Activated T-helper 17 cell treated with anti-CD3 and anti-CD28 coated beads, Interleukin-2, amount 50 U/mL, for 72 hours (primary cell): ENCODE results near the gene GLCCI1. TPM values are rescaled to one million over a fixed set of nuclear protein-coding genes. Genes with fewer than 3 reads are reported as not detected.
"Not testable (repeated sequence)": the region's sequence is repeated elsewhere in the genome, so short reads cannot be mapped to it uniquely, and the experiment has no call there.

Source experiments
- ATAC-seq: fragments of 150-1000 bp; cut with Tn5 transposase; replicated peaks from 2 replicates; pipeline ENCODE4 v1.10.0; 2021; ENCODE audit warnings: mild to moderate bottlenecking, moderate library complexity
- H3K27ac Mint-ChIP-seq: one replicate; pipeline ENCODE4 v1.8.0; 2022; ENCODE audit warnings: mixed read lengths
- H3K27me3 Mint-ChIP-seq: one replicate; pipeline ENCODE4 v1.8.0; 2022; ENCODE audit warnings: mixed read lengths
- H3K36me3 Mint-ChIP-seq: one replicate; pipeline ENCODE4 v1.8.0; 2022; ENCODE audit warnings: low read depth, mild to moderate bottlenecking, mixed read lengths
- H3K4me1 Mint-ChIP-seq: one replicate; pipeline ENCODE4 v1.8.0; 2022; ENCODE audit warnings: mixed read lengths
- H3K4me3 Mint-ChIP-seq: one replicate; pipeline ENCODE4 v1.8.0; 2022; ENCODE audit warnings: mild to moderate bottlenecking, mixed read lengths
- H3K9me3 Mint-ChIP-seq: one replicate; pipeline ENCODE4 v1.8.0; 2022; ENCODE audit warnings: mixed read lengths
- total RNA-seq, 2 donors: library from RNA; stranded (reverse); gene quantifications; one replicate each; pipeline ENCODE4 v1.2.3, GENCODE V29; 2022

The GLCCI1 gene
- total RNA-seq, 2 donors from 2014 or later = 22.3 to 29.1 TPM

DNA sequence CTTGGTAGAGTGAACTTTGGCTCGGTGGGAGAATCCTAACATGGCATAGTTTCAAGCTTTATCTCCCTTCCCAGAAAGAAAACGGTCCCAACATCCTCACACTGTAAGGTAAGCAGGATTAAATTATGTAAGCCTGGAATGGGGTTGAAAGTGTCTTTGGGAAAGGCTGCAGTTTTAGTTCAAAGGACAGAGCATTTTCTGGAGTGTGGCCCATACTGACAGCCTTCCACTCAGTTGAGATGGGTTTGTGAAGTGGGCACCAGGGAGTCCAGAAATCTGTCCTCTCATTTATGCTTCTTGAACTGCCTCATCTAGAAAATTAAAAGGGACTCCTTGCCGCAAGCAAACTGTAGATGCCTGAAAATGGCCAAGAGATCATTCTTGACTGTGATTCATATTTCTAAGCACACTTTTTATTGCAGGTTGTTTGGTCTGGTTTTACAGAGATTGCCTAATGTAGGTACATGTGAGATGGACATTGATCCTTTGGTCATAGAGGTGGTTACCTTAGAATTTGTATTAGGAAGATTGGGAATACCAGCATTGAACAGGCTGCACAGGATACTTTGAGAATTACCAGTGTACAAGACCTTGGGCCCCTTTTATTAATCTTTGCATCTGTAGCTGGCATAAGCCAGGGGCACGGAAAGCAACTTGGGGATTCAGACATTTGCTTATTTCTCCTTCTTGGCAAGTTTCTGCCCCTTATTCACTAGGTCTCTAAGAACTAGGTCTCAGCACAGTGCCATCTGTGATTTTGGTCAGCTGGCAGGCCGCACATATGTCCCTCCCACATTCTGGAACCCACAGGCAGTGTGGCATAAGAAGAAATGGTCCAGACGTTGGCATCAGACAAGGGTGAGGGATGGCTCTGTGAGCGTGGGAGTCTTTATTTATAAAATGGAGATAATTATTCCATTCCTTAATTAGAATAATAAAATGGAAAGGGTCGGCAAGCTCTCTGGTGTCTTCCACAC is 125.9 kb downstream of the GLCCI1 start:
- Mint-ChIP-seq H3K27ac (no peak overlapping the region), H3K27me3 (no peaks in the 10 kb centered on the region), H3K4me1 (peaks cover 5% of the 10 kb centered on the region), H3K4me3 (no peak overlapping the region), H3K9me3 (peaks cover 11% of the 10 kb centered on the region), H3K36me3 (no peaks in the 10 kb centered on the region)
- ATAC-seq = no peak

DNA sequence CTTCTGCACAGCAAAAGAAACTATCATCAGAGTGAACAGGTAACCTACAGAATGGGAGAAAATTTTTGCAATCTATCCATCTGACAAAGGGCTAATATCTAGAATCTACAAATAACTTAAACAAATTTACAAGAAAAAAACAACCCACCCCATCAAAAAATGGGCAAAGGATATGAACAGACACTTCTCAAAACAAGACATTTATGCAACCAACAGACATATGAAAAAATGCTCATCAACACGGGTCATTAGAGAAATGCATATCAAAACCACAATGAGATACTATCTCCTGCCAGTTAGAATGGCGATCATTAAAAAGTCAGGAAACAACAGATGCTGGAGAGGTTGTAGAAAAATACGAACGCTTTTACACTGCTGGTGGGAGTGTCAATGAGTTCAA is 132.7 kb downstream of the GLCCI1 start:
- not testable (repeated sequence) for H3K27ac Mint-ChIP-seq, H3K4me3 Mint-ChIP-seq, H3K27me3 Mint-ChIP-seq, H3K36me3 Mint-ChIP-seq, ATAC-seq
- Mint-ChIP-seq H3K4me1 (peaks cover 21% of the 10 kb centered on the region), H3K9me3 (peaks cover 22% of the 10 kb centered on the region)

DNA sequence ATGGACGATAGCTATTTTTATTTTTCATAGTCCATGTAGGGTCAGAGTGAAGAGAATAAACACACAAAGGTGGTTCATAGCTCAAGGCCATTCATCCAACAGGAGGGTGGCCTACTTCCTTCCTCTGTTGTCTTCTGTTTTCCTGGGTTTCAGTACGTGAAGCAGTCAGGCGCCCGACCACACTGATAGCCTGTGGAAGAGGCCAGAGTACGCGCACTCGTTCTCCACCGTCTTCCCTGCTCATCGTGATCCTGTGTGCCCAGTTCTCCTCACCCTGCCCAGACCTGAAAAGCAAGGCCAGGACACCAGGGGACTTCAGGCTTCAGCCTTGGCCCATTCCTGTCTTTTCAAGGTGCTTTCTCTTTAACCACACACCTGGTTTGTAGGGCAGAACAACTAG is 134.7 kb downstream of the GLCCI1 start:
- Mint-ChIP-seq H3K4me3 (no peak overlapping the region), H3K27me3 (no peaks in the 10 kb centered on the region), H3K9me3 (peaks cover 17% of the 10 kb centered on the region), H3K4me1 (peaks cover 27% of the 10 kb centered on the region), H3K27ac (no peak overlapping the region), H3K36me3 (no peaks in the 10 kb centered on the region)
- no peak for ATAC-seq

DNA sequence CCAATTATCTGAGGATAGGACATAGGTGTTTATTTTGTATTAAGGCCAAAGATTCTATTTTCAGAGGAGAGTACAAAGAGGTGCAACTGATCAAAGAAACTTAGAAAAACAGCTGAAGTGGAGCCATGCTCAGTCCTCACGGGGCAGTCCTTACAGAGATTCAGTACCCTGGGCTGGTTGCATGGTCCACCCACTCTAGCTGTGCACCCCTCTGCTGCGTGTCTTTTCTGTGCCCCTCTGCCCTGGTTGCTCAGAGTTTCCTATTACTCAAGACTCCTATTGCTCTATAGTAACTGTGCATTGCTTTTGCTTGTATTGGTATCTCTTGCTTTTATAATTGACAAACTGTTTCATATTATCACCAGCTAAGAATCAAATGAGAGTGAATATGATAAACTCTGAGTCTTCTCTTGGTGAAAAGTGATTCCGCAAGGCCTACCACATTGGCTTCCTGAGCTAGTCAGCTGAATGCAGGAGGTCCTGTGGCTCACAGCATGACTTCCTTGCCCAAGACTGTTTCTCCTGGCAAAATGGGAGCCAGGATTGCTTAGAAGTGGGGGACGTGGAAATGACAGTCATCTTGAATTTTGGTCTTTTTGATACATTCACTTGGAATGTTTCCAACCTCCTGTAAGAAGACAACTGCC is 137.0 kb downstream of the GLCCI1 start:
- ATAC-seq = peak; percentile 84
- Mint-ChIP-seq H3K27ac (peak overlapping the region; percentile 65), H3K27me3 (no peaks in the 10 kb centered on the region), H3K4me1 (peaks cover 22% of the 10 kb centered on the region), H3K9me3 (peaks cover 7% of the 10 kb centered on the region), H3K36me3 (no peaks in the 10 kb centered on the region), H3K4me3 (peak overlapping the region; percentile 24)

DNA sequence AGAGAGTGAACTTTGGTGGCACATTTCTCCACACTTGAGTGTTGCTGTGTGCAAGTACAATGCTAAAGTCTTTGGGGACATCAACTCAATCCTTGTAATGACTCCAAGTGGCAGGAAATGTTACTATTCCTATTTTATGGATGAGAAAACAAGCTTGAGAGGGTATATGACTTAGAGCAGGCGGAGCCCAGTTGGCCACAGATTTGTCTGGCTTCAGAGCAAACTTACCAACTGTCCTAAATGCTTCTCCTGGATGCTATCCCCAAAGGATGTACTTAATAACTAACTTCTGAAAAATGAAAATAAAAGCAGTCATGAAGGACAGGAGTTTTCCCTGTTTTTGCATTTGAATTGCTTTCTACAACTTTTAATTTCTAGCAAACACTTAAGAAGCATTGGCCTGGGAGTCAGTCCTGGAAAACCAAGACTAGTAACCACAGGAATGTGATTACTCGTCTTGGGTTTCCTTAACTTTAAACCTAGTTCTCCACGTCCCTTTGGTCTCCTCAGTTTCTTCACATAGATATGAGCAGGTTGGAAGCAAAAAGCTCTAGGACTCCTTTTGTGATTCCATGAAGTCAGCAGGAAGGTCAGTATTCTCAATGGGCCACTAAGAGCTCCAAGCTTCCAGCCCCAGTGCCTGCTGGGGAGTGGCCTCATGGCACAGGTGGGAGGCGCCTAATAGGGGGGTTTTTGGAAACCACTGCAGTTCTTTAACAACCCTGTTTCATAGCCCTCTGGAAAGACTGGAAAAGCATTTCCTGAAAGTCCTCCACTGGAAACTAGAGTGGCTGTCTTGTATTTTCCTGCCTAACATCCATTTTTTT is 140.8 kb downstream of the GLCCI1 start:
- peaks cover 23% of the 10 kb centered on the region for H3K4me1 Mint-ChIP-seq
- no peaks in the 10 kb centered on the region for H3K36me3 Mint-ChIP-seq
- H3K27ac Mint-ChIP-seq = no peak overlapping the region
- H3K27me3 Mint-ChIP-seq = no peaks in the 10 kb centered on the region
- no peak overlapping the region for H3K4me3 Mint-ChIP-seq
- no peak for ATAC-seq
- no peaks in the 10 kb centered on the region for H3K9me3 Mint-ChIP-seq

DNA sequence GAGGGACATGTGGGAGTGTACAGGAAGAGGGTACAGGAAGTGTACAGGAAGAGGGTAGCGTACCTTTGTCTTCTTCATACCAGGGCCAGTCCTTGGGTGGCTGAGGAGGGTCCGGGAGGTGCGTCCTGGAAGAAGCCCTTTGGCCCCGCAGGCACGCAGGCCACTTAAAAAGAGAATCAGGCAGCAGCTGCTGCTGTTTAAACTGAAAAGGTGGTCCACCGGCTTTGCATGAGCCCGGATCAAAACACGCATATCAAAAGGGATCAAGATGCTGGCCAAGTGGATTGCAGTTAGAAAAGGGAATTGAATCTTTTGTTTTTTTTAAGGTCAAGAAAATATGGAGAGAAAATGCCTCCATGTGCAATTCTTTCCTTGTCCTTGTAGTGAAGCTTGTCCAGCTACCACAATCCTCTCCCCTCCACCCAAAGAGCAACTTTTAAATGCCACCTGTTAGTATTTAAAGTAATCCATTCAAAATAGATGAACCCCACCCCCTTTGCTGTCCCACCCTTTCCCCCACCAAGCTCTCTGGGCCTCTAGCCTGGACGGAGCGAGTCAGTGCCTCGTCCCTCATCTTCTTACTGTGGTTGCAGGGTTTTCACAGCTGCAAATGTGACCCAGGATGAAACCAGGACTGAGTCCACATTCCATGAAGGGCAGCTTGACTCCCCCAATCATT is 142.8 kb downstream of the GLCCI1 start:
- Mint-ChIP-seq H3K4me3 (no peak overlapping the region), H3K36me3 (no peaks in the 10 kb centered on the region), H3K27ac (no peak overlapping the region), H3K27me3 (no peaks in the 10 kb centered on the region), H3K9me3 (no peaks in the 10 kb centered on the region), H3K4me1 (peaks cover 20% of the 10 kb centered on the region)
- no peak for ATAC-seq

DNA sequence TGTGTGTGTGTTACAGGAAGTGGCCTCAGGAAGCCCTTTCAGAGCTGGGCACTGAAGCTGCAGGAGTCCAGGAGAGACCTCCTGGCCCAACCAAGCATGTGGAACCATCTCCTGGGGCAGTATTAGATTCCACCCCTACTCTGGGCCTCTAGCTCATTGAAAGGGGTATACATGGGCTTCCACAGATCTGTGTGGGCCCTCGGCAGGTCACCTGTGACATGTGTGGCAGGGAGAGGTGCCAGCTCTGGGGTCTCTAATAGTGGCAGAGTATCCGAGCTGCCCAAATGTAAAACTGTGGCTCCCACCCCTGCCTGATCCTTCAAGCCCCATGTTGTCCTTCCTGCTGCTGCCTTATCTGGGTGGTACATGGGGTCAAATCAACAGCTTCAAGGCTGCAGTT is 144.1 kb downstream of the GLCCI1 start:
- H3K27me3 Mint-ChIP-seq = no peaks in the 10 kb centered on the region
- H3K27ac Mint-ChIP-seq = no peak overlapping the region
- peaks cover 24% of the 10 kb centered on the region for H3K4me1 Mint-ChIP-seq
- no peaks in the 10 kb centered on the region for H3K9me3 Mint-ChIP-seq
- ATAC-seq = no peak
- H3K36me3 Mint-ChIP-seq = no peaks in the 10 kb centered on the region
- no peak overlapping the region for H3K4me3 Mint-ChIP-seq

DNA sequence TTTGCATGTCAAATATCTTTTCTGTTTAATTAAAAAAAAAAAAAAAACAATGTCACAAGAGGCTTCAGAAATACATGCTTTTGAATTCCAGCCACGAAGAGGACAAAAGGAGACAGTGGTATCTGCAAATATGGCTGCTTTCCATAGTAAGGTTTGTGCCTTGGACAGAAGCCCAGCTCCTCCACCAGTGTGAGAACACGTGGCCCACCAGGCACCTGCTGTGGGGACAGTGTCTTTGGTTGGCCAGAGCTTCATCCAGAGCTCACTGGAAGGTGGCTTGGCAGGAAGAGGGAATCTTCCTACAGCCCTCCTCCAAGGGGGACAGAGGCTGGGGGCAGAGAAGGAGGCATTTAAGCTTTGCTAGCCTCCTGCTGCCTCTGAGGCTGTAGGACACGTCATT is 144.6 kb downstream of the GLCCI1 start:
- H3K36me3 Mint-ChIP-seq = no peaks in the 10 kb centered on the region
- H3K4me1 Mint-ChIP-seq = peaks cover 24% of the 10 kb centered on the region

DNA sequence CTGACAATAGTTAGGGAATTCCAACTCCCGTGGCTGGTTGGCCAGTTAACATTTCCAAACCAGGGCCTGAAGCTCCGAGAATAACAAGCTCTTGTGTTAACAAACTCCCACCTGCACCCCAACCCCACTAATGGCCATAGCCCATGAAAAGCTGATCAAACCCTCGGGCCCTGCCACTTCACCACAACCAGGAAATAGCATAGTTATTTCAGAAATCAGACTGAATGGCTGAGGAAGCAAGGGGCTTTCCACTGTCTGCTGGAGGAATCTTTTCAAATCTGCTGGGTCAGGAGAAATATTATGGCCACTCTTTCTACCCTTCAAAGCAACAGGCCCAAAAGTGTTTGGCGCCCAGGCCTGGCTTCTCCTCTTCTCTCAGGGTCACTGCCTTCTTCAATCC is 145.6 kb downstream of the GLCCI1 start:
- peak; percentile 76 for ATAC-seq
- H3K36me3 Mint-ChIP-seq = no peaks in the 10 kb centered on the region
- H3K4me3 Mint-ChIP-seq = peak overlapping the region; percentile 19
- no peaks in the 10 kb centered on the region for H3K27me3 Mint-ChIP-seq
- no peaks in the 10 kb centered on the region for H3K9me3 Mint-ChIP-seq
- peaks cover 24% of the 10 kb centered on the region for H3K4me1 Mint-ChIP-seq
- H3K27ac Mint-ChIP-seq = peak overlapping the region; percentile 69

More for the DNA sequence above, 144.6 kb downstream of the GLCCI1 start:
- H3K27me3 Mint-ChIP-seq = no peaks in the 10 kb centered on the region
- H3K4me3 Mint-ChIP-seq = no peak overlapping the region
- ATAC-seq = no peak
- peak overlapping the region; percentile 69 for H3K27ac Mint-ChIP-seq
- H3K9me3 Mint-ChIP-seq = no peaks in the 10 kb centered on the region

DNA sequence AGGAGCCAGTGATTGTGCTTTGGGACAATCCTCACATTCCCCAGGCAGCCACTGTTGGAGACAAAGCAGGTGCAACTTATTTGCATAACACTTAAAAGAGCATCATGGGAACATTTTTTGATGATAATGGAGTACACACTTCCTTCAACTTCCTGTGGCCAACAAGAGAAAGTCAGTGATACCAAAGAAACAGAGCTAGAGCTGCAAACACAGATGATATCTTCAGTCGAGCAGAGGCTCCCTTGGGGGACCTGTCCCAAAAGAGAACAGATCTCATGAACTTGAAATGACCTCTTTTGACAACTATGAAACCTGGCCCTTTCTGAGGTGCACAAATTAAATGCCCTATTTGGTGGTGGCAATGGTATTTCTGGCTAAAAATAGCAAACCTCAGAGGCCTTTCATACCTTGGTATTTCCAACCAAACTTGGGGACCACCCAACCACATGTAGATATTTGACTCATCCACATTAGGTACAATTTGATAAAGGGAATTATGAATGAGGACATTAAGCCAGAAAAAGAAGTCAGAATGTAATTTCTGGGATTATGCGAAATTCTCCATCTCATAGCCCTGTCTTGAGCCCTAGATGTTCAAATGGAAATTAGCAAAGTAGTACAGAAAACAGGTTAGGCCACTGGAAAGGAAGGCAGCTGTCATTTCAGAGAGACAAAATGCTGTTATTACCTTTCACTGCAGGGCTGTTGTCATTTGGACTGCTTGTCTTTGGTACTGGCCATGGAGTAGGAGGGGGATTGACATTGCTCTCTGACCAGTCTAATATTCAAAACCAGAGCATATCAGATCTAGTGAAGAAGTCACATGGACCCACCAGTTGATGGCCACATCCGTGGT is 147.2 kb downstream of the GLCCI1 start:
- Mint-ChIP-seq H3K27ac (no peak overlapping the region), H3K4me1 (peaks cover 30% of the 10 kb centered on the region), H3K36me3 (no peaks in the 10 kb centered on the region), H3K9me3 (no peaks in the 10 kb centered on the region), H3K27me3 (no peaks in the 10 kb centered on the region), H3K4me3 (peak overlapping the region; percentile 38)
- ATAC-seq = no peak

DNA sequence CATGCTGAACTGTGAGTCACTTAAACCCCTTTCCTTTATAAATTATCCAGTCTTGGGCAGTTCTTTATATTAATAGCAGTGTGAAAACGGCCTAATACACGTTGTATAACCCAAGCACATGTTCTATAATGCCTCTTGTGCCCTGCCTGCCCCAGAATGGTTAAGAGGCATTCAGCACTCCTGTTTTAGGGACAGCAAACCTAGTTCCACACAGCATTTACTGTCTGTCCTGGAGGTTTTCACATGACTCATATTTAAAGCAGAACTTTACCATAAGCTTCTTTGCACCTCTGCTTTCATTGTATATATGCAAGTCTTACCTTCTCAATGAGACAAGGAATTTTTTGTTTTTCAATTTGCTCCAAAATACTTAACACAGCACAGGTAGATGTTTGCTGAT is 148.6 kb downstream of the GLCCI1 start:
- no peak overlapping the region for H3K27ac Mint-ChIP-seq
- H3K27me3 Mint-ChIP-seq = no peaks in the 10 kb centered on the region
- no peaks in the 10 kb centered on the region for H3K36me3 Mint-ChIP-seq
- ATAC-seq = peak; percentile 49
- H3K4me1 Mint-ChIP-seq = peaks cover 43% of the 10 kb centered on the region
- no peaks in the 10 kb centered on the region for H3K9me3 Mint-ChIP-seq
- H3K4me3 Mint-ChIP-seq = peak overlapping the region; percentile 22

DNA sequence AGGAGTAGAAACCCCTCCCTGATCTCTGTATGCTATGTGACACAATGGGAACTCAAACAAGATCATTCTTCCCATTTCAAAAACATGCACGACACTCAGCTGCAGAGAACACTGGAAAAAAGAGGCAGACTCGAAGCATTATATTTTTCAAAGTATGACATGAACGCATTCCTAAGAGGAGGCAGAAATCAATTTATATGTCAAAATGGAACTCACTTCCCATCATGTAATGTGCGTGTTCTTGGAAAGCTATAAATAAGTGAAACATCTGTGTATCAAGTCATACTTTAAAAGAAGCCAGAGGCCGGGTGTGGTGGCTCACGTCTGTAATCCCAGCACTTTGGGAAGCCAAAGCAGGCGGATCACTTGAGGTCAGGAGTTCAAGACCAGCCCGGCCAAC is 150.7 kb downstream of the GLCCI1 start:
- Mint-ChIP-seq H3K27ac (no peak overlapping the region), H3K9me3 (no peaks in the 10 kb centered on the region), H3K4me3 (no peak overlapping the region), H3K4me1 (peaks cover 47% of the 10 kb centered on the region), H3K27me3 (no peaks in the 10 kb centered on the region), H3K36me3 (no peaks in the 10 kb centered on the region)
- no peak for ATAC-seq

DNA sequence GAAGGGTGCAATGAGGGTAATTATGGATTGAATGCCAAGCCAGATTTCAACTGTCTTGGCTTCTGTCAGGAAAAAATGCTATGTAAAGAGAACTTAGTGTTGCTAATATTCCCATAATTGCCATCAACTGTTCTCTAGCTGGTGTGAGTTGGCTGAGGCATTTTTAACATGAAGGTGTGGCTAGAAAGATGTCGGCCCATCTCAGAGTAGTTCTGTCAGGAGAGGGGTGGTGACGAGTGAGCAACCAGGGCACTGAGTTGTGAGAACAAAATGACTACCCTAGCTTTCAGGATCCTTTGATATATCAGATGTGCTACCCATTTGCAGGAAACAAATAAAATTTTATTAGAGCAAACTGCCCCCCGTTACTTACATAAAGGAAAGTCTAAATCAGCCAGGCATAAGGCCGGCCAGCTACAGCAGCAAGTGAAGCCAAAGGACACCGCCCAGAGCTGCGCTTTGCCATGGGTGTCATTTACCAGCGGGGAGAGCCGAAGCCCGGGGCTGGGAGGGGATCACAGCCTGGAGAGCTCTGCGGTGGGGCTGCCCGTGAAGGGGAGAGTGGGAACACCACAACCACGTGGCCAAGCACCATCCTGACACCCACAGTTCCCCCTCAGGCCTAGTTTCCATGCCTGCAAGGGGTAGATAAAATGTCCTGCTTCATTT is 151.9 kb downstream of the GLCCI1 start:
- Mint-ChIP-seq H3K27ac (peak overlapping the region; percentile 79), H3K9me3 (no peaks in the 10 kb centered on the region), H3K36me3 (no peaks in the 10 kb centered on the region), H3K4me1 (peaks cover 45% of the 10 kb centered on the region), H3K4me3 (peak overlapping the region; percentile 58), H3K27me3 (no peaks in the 10 kb centered on the region)
- ATAC-seq = peak; percentile 46
